ENCODE results near the gene SND1. TPM values are rescaled to one million over a fixed set of nuclear protein-coding genes. Genes with fewer than 3 reads are reported as not detected.
A peak's percentile ranks its signal among the peaks of the same experiment; 100 is the strongest.

SND1 gene
- total RNA-seq, 1 donor from 2014 or later: 125 TPM

GRCh38 chr7:127979113-127979727 lies 327.2 kb downstream of the SND1 start:
- DNase-seq (ENCODE audit: low spot score) (no peak), ATAC-seq (no peak)
- intact Hi-C loops (cut with DNase I): no loop called here

DNA sequence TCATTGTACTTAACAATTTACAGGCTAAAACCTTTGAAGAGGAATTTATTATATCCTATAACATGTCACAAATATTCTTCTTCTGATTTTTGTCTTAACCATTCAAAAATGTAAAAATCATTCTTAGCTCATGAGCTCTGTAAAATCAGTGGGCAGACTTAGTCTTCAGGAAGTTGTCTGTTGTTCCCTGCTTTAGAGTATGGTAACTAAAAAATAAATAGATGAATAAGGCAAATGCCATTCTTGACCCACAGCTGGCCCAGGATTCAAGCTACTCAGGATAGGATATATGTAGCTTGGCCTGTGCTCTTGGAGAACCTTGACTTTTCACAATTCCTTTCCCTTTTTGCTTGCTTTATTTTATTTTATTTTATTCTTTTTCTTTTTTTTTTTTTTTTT lies 327.7 kb downstream of the SND1 start:
- intact Hi-C loops (cut with DNase I): no loop called here
- ATAC-seq: no peak

GRCh38 chr7:127980901-127981300 lies 328.9 kb downstream of the SND1 start:
- ATAC-seq (no peak), DNase-seq (ENCODE audit: low spot score) (no peak)
- intact Hi-C loops (cut with DNase I): no loop called here

More for the DNA sequence above, 327.7 kb downstream of the SND1 start:
- DNase-seq (ENCODE audit: low spot score): no peak

DNA sequence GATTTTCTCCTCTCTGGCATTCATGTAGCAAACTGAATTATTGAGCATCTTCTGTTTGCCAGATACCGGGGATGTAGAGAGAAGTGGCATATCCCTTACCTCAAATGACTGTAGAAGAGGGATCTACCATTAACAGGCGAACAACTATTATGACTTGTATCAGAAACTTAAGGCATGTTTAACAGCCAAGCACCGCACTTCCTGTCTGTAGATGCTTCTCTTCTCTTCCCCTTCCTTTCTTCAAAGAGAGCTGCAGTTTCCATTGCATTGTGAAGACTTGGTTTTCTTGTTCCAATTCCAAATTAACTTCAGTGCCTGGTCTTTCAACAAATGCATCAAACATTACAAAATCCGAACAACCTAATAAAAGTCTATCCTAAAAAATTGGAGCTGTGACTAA lies 330.0 kb downstream of the SND1 start:
- DNase-seq (ENCODE audit: low spot score) (no peak), ATAC-seq (no peak)
- intact Hi-C loops (cut with DNase I): no loop called here

- no peak for ATAC-seq
- intact Hi-C loops (cut with DNase I): no loop called here
- no peak for DNase-seq (ENCODE audit: low spot score)
These were observed 331.9 kb downstream of the SND1 start for GRCh38 chr7:127983804-127984332.

DNA sequence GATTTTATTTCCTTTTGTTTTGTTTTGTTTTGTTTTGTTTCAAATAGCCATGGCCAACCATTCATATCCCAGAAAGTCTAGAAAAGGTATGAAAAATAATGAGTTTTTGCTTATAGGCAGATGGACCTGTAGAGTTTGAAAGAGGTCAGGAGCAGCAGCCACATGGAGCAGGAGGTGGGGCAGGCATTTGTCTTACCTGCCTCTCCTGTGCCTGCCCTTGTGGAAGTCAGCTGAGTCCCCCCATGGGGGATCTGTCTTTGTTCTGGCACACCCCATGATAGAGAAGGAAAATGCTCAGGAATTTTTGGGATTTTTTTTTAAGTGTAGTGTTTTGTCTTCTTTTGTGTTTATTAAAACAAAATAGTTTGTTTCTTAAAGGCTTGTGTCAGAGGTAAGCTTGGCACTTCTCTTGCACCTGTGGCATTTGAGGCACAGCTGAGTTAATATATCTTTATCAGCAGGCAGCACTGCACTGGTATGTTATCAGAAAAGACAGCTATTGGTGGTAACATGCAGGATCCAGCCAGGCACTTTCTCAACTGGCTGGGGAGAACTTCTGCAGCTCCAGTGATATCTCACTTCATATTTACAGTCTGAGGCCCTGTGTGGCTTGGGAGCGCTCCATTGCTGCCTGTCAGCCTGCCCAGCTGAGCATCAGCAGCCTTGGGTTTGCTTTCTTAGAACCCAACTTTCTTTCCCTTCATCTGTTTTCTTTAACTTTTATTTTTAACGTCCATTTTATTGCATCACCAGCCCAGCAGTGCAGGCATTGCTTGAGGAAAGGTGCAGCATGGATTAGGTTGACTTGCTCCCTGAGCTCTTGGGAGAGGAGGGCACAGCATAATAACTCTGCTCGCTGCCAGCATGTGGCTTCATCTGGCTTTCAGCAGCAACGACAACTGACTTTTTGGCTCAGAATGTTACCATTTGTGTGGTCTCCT lies 334.9 kb downstream of the SND1 start:
- peak; percentile 53 for ATAC-seq
- DNase-seq (ENCODE audit: low spot score): no peak
- intact Hi-C loops (cut with DNase I): no loop called here

DNA sequence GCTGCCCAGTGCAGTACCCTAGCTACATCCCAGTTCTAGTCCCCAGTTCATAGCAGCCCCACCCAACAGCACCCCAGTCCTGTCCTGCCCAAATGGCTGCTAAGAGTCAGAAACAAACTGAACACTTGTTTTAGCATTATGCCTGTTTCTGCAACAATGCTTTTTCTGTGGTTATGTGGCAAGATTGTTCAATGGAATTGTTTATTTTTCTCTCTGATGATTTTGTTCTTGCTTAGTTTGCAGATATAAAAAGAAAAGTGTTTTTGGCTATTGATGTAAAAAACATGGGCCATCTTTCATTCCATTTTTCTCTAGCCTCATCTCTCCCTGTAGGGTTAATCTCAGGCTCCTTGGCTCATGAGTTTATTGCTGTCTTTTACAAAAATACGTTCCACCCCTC lies 336.8 kb downstream of the SND1 start:
- ATAC-seq: peak; percentile 26
- no peak for DNase-seq (ENCODE audit: low spot score)
- intact Hi-C loops (cut with DNase I): no loop called here

DNA sequence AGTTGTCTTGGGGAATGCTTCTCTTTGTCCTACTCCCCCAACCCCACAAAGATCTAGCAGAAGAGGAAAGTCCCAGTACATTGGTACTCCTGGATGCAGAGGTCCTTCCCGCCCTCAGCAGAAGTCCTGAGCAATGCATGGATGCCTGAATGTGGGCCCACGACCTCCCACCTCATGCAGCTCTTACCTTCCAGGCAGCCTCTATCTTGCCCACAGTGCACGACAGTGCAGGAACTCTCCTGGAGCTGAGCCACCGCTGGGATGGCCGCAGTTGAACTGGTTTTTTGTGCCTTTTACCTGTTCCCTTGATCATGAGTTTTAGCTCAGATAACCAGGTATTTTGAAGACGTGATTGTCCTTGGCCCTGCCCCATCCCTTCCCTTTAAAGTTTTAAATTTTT lies 341.3 kb downstream of the SND1 start:
- DNase-seq (ENCODE audit: low spot score) (no peak), ATAC-seq (no peak)
- intact Hi-C loops (cut with DNase I): no loop called here

- intact Hi-C loops (cut with DNase I): no loop called here
- ATAC-seq (no peak), DNase-seq (ENCODE audit: low spot score) (no peak)
These were observed 342.0 kb downstream of the SND1 start for GRCh38 chr7:127993987-127994386.

DNA sequence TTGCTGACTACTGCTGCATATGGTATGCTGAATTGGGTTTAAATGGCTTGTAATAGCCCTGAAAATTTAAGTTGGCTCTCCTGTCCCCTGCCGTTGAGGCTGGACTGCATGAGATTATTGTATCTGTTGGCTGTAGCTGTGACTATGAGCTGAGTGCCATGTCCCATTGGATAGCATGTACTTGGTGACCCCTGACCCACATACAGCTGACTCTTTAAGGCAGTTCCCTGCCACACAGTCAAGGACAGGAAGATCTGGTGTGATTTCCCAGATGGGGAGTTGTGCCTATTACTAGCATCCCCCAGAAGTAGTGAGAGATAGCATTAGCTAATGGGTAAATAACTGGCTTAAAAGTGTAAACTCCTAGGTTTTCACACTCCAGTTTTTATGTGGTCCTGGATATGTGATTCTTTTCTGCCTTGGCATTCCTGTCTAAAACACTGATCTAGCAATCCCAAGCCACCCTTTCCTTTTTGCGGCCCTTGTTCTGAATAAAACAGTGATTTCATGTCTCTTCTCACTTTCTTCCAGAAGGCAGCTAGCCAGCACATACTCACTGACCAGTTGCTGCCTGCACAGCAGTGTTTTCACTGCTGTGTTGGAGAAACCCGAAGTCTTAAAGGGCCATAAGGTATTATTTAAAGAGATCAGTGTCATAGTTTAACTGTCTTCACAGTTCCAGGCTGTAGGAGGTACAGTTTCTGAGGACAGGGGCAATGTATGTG lies 343.3 kb downstream of the SND1 start:
- ATAC-seq (peak; percentile 86), DNase-seq (ENCODE audit: low spot score) (no peak)
- intact Hi-C loops (cut with DNase I): no loop called here

DNA sequence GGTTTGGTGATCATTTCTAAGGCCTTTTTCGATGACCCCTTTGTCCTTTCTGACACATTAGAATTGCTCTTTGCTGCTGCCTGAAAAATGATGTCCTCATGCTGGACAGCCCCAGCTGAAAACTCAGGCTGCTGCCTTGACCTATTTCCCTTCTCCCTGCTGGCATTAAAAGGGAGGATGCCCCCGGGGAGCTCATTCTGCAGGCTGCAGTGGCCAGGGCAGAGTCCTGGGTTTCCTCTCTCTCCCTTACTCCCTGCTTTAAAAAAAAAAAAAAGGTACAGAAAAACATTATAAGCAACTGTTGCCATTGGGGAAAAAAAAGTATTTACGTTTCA lies 343.9 kb downstream of the SND1 start:
- ATAC-seq: peak; percentile 70
- intact Hi-C loops (cut with DNase I): no loop called here
- DNase-seq (ENCODE audit: low spot score): no peak

DNA sequence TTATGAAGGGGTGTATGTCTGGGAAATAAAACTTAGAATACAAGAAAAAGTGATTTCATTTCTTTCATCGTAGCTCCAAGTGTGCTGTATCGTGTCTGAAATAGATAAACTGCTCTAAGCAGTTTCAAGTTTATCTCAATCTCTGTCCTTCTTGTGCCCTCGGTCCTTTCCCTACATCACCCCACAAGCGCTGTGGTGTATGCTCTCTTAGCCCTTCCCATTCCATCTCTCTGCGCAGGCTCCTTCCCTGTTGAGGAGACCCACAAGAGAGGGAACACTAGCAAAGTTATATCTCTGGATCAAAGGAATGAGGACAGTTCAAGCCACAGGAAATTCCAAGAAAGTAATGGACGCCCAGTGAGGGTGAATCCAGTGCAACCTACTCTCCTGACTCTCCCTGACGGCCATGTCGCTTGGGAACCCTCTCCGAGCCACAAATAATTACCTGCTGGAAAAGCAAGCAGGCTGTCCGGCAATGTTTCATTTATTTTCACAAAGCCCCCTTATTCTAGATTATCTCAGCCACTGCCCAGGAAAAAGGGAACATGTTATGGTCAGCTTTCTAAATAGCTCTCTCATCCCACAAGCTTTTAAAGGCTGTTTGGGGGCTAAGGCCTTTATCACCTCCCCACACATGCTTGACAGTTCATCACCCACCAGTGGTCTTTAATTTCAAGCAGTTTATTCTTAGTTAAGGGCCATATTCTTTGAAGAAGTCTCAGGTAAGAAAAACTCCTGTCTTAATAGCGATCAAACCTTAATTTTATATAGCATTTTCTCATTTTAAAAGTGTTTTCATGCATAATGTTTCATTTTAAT lies 344.5 kb downstream of the SND1 start:
- DNase-seq (ENCODE audit: low spot score): no peak
- intact Hi-C loops (cut with DNase I): no loop called here
- no peak for ATAC-seq

DNA sequence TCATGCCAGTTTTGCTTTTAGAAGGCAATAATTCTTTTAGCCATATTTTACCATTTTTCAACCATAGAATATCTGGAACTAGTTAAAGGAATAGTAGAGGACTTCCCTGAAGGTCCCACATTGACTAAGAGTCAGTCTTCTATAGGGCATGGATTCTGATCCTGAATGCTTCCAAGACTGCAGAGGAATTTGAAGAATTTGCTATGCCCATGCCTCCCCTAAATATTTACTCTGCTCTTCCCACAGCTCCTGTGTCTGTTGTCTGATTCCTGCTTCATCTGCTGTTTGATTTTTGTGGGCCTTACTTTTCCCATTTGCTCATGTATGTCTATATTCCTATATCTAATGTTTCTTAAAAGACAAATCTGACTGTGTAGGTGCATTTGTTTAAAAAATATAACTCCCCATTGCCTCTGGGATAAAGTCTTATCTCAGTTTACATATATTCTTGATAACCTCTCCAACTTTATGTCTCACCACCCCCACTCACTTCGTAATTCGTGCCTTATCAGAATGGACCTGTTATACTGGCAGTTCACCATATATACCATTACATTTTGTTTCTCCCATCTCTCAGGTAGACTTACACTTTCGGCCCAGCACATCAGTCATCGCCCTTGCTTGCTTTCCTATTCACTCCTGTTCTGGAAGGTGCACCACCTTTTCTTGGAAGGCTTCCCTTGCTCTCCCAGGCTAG lies 345.4 kb downstream of the SND1 start:
- no peak for ATAC-seq
- no peak for DNase-seq (ENCODE audit: low spot score)
- intact Hi-C loops (cut with DNase I): no loop called here

- DNase-seq (ENCODE audit: low spot score) (no peak), ATAC-seq (no peak)
- intact Hi-C loops (cut with DNase I): no loop called here
These were observed 346.7 kb downstream of the SND1 start for GRCh38 chr7:127998671-127999070.

GRCh38 chr7:128000048-128000447 lies 348.1 kb downstream of the SND1 start:
- intact Hi-C loops (cut with DNase I): no loop called here
- ATAC-seq: no peak
- no peak for DNase-seq (ENCODE audit: low spot score)

- intact Hi-C loops (cut with DNase I): no loop called here
- ATAC-seq (peak; percentile 56), DNase-seq (ENCODE audit: low spot score) (no peak)
These were observed 348.9 kb downstream of the SND1 start for GRCh38 chr7:128000854-128001265.

GRCh38 chr7:128003167-128003566 lies 351.2 kb downstream of the SND1 start:
- intact Hi-C loops (cut with DNase I): no loop called here
- DNase-seq (ENCODE audit: low spot score) (no peak), ATAC-seq (no peak)

GRCh38 chr7:128003787-128004186 lies 351.8 kb downstream of the SND1 start:
- ATAC-seq (peak; percentile 48), DNase-seq (ENCODE audit: low spot score) (no peak)
- intact Hi-C loops (cut with DNase I): no loop called here

Data from sciatic nerve (tissue), 2 donors.